GM21515 (cell line): ENCODE results near the gene YIPF5.

Source experiments
- ATAC-seq: cut with Tn5 transposase; IDR thresholded peaks from one replicate; pipeline ENCODE4 v1.9.1; 2021; ENCODE audit not compliant: unreplicated experiment

YIPF5 gene

DNA sequence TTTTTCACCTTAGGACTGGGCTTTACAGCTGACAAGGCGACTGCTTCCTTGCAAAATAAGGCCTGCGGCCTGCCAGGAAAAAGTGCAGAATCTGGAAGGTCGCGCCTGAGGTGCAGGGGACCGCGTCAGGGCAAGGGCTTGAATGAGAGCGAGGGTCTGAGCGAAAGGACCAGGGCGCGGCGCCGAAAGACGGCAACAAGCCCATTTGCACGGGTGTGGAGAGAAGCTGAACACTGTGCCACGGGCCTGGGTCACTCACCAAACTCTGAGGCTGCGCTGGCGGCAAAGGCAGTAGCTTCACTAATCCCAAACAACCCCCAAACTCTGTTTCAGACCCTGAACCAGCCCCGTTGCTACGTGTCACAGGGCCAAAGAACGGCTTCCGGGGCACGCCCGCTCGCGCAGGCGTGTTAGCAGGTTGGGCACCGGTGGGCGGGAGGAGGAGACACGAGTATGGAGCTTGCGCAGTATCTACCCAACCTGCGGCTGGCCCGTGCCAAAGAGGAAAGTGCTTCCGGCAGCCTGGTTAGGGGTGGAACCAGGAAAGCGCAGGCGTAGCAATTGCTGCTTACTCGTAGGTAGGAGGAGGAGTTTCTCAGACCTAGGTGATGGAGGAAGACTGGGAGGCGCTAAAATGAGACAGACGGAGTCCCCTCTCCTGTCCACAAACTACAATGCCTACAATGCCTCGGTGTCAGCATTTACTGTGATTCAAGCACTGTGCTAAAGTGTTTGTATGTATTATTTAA is at the start of gene YIPF5, which contains the start of gene KCTD16:
TSS of gene YIPF5 (minus strand) at position 384 of the 749 bp plus-strand sequence. CDS start 704 bp downstream, outside the sequence.
TSS of gene KCTD16 (plus strand) at position 598 of the 749 bp plus-strand sequence.
- ATAC-seq = peak; percentile 99

DNA sequence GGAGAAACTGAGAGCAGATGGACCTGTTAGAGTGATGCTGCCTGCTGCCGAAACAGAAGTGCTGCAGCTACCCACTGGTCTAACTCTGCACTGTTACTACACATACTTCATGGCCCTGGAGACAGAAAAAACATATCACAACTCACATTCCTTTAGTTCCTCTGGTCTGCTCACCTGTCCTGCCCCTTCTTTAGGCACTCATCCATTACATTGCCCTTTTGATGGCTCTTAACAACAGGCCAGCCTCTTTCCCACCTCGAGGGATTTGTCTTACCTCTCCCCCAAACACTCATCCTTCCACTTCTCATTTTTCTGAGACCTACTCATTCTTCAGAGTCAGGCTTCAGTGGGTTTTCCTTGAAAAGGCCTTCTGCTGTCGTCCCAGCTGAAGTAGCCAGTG is 49.4 kb upstream of the YIPF5 start:
- ATAC-seq = no peak

DNA sequence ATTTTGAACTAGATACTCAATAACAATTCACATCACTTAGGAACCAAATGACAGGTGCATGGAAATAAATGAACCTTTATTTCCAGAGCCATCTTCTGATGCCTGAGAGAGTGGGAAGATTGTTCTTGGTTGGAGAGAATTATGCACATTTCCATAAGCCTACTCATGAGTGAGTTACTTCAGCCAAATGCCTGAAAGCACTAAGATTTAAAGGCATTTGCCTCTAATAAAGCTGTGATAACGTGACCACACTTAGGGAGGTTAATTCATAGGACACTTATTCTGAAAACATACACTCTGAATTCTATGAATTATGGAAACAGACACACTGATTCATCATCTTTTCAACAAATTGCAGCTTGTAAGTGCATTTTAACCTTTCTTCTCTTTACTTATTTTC is 40.2 kb upstream of the YIPF5 start:
- ATAC-seq = no peak

DNA sequence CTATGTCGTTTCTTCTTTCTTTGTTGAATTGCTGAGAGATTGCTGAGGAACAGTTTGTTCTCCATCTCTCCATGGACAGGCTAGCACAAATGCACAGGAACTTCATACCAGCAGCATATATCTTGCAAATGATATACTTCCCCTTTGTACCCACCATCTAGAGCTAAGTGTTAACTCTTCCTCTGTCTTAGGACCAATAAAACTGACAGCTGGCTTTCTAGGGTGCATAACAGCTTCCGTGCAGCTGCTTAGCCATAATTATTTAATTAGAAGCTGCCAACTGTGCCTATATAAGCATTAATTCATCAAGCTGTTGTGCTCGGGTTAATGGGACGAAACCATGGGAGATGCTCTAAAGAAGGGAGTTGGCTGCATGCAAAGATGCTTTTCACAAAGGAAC is 38.9 kb upstream of the YIPF5 start:
- no peak for ATAC-seq

DNA sequence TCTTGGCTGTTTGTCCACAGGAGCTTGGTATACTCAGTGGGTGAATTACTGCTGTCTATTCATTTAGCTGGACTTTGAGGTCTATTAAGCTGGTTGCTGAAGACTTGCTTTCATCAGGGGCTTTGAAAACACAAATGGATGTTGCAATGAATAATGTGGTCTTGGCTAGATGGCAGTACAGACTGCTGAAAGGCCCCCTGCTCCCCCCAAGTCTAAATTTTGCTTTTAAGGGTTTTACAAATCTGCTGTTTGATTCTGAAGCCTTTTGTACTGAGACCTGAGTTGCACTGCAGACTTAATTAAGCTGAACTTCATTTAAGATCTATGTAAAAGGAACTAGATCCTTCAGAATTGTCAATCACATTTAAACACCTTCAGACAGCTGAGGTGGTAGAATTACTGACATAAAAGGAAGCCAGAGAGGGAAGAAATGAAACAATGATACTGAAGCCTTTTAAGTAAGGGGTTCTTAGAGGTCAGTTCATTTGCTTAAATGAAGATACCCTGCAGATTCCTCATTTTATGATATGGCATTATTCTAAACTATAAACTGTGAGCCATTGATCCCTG is 37.5 kb upstream of the YIPF5 start:
- no peak for ATAC-seq

DNA sequence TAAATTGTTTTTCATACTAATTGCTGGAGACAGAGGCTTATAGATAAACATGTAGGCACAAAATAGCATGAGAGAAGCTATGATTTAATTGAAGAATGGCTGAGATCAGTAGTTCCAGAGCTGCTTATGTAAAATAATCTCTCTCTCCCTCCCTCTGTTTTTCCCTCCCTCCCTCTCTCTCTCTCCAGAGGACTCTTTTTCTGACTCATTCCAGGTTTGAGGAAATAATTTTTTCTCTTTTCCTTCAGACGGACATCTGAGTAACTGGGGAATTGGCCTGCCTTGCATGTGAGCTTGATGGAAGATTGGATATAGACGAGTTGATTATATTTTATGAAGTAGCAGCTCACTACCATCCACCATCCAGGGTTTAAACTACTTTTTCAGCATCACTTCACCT is 35.7 kb upstream of the YIPF5 start:
- ATAC-seq = no peak

DNA sequence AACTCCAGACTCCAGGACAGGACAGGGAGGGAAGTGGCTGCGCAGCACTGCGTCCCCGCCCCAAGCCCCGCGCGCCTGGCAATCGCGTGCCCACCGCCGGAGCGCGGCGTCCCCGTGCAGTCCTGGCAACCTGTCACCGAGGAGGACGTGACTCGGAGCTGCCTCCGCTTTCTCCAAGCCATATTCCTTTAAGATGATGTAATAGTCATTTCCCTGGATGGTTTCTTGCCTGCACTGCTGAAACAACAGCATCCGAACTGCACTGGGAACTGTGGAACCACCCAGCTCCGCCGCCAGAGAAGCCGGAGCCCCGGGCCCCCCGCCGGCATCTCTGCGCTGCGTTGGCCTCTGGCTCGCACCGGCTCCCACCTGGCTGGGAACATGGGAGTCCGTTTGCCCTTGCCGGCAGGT is 34.7 kb upstream of the YIPF5 start:
- ATAC-seq = no peak

DNA sequence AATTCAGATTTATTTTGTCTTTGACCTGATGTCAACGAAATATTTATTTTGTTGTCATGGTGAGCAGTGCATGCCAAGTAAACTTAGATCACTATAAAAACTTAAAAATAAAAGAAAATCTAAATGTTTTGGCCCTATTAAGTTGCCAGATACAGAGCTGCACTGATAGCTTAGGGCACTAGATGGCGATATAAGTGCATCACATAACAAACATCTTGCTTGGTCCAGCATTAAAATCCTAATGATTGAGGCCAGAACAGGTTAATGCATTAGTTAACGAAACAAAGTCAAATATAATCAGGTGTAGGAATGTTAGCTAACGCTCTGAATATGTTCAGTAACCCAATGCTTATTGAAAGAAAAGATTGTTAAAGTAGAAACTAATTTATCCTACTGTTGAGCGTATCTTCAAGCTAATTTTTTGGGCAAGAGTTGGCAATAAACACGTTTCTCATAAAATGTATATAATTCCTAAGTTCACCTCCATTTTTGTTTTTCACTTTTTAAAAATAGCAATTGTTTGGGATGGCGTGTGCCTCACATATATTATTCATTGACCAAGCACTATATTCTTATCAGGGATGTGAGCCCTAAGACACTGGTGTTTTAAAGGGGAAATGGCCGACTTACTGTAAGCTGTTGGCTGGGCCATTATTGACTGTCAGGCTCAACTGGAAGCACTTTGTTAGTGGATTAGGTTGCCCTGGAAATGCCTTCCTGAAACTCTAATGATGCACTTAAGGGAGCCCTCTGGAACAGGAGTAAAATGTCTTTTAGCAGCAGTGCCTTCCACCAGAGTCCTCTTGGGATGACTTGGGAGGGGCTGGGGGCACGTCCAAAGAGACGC is 33.5 kb upstream of the YIPF5 start:
- ATAC-seq = peak; percentile 74

DNA sequence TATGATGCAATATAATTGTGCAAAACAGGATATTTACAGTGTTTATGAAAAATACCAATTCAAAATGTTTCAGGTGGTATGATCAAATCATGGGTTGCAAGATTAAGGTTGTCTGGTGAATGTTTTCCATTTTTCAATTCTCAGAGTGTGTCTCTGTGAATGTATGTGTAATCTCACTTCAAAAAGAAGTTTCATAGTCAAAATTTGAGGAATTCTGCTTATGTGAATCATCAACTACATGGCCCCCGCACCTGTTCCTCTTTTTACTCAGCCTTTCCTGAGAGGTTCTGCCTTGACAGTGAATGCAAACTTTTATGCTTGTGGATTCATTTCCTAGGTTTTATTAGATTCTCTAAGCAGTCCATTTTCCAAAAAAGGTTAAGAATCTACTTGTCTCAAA is 32.3 kb upstream of the YIPF5 start:
- no peak for ATAC-seq

DNA sequence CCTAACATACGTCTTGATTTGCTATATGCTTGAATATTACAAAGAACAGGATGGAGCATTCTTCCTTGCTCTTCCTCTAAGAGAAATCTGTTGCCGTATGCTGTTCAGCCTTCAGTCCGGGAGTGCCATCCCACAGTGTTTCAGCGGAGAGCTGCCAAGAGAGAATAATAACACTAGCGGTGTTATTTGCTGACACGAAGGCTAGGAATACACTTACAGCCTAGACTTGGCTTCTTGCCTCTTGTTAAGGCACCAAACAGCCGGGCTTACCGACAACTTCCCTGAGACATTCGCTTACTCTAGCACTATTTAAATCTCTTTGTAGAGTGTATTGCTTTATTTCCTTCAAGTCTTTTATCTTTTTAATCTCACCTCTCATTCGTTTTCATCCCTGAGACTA is 31.6 kb upstream of the YIPF5 start:
- ATAC-seq = no peak

DNA sequence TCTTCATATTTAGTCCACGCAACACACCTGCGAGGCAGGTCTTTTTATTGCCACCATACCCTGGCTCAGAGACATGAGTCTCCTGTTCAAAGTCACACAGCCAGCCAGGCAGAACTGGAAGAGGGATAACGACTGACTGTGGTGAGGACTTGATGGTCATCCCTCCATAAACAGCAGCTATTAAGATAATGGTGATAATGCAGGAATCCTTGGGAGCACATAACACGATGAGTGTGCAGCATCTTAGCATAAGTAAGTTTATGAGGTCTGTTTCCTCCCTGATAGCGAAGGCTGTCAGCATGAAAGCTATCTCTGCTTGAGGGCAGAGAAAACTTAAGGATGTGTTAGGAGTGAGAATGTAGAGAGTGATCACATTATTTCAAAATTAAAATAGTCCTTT is 31.1 kb upstream of the YIPF5 start:
- no peak for ATAC-seq

DNA sequence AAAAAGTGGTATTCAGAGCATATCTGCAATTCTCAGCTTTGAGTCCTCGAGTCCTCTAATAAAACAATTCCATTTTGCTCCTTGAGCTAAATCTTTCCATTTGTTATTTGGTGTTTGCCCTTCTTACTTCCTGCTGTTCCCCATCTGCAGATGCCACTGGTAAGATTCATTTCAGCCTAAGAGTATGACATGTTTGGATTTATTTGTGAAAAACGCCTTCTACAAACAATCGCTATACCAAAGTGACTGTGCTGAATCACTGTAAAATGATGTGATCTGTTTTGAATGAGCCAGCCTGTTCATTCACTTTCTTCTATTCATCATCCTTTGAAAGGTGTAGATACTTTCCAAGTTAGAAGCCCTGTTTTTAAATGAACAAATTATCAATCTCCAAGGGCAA is 27.9 kb upstream of the YIPF5 start:
- ATAC-seq = no peak

DNA sequence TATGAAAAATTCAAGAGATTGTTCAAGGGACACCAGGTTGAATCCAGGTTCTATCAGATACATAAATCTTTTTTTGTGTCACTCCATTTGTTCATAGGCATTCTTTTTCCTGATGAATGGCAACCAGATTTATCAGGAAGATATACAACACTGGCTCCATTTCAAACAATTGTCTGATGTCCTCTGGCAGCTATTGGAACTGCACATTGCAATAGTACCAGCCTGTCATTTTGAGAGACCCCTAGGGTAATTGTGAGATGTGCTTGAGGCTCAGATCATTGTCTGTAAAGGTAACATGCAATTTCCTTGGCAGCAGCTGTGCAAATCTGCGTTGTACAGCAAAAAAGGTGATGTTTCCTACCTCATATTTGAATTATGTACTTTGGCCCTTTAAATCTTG is 26.2 kb upstream of the YIPF5 start:
- ATAC-seq = no peak

DNA sequence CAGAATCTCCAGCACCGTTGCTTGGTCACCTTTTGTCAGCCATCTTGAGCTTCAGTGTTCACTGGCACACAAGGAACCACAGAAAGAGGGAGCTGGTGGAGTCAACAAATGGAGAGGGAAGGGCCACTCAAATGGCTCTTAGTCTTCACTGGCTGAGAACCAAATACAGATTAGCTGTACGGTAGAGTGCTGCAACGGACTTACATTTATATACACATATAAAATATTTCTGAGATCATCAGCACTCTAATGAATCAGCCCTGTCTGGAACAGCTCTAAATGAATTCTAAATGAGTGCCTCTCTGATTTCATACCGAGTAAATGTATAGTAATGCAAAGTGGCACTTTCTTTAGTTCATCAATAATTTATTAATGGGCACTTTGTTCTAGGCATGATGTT is 25.0 kb upstream of the YIPF5 start:
- ATAC-seq = no peak

DNA sequence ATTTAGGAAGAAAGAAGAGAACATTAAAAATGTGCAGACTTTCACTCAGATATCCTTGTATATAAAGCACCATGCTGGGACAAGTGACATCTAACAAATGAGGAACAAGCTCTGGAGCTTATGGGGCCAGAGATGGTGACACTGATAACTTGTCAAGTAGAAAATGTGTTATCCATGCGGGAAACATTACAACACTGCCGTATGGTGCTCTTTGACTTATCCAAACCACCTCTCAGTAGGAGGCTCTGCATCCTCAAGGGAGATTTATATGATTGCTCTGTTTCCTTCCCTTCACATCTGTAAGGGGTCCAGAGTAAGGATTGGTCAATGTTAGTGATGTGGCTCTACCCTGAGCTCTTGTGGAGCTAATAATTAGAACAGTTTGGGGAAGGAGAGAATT is 23.7 kb upstream of the YIPF5 start:
- ATAC-seq = no peak

DNA sequence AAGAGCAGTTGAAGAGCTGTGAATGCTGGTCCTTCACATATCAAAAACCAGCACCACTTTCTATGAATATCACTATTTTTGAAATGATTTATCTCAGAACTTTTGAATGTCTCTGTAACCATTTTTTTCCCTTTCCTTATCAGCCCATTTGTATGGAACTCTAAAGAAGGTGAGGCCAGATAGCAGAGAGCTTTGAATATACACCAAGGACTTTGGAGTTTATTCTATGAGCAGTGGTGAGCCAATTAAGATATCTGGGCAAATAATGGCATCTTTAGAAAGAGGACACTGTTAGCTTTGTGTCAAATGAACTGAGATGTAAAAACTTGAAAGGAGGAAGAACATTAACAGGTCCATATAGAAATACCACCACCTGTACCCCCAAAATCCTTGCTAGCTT is 22.2 kb upstream of the YIPF5 start:
- no peak for ATAC-seq

DNA sequence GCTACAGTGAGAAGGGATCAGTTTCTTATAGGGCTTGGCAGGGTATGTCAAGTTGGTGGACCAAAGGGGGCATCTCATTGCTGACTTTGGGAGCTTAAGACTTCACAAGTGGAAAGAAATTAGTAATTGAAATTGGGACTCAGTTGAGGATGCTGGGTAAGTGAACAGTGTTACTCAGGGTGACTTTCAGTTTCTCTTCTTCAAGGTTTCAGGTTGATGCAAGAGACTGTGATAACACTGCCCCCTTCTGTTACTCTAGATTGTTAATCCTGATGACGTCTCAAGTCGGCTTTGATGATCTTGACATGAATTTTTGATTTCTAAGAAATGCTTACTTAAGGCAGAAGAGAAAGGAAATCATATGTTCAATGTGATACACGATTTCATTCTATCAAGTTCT is 21.5 kb upstream of the YIPF5 start:
- peak; percentile 93 for ATAC-seq

DNA sequence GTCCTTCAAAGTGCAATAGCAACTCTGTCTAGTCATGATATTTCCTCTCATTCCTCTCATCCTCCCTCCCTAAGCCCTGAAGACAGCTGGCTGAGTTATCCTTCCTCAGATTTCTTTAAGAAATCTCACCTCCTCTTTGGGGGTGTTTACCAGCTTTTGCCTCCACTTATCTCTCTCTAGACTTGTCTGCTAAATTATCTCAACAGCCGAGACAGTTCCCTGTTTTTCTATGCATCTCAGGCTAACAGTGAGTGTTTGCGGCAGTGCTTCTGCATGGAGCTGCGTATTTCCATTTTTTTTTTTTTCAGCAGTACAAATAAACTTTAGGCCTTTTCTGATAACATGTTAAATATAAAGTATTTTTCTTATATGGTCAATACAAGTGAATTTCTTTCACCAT is 21.1 kb upstream of the YIPF5 start:
- ATAC-seq = no peak

DNA sequence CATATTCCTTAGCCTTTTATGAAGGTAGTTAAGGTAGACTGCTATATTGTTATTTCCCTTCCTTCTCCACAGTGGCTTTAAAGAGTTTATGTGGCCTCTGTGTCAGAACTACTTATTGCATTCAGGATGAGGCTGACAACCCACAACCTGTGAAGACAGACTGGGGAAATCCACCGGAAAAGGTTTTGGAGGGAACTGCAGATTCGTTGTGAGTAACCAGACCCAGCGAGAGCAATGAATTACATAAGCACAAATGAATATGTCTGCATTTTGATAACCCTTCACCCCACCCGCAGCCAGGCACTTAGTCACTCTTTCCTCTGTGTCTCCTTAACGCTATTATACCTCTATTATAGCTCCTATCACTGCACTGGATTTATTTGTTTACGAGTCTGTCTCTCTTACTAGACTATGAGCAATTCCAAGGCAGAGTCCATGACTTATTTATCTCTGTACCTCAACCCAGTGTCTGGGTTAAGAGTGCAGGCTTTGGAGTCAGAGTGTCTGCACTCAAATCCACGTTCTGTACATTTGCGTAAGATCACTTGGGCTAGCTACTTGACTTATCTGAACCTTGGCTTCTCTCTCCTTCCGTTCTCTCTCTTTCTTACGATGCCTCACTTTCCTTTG is 19.5 kb upstream of the YIPF5 start:
- ATAC-seq = peak; percentile 51

DNA sequence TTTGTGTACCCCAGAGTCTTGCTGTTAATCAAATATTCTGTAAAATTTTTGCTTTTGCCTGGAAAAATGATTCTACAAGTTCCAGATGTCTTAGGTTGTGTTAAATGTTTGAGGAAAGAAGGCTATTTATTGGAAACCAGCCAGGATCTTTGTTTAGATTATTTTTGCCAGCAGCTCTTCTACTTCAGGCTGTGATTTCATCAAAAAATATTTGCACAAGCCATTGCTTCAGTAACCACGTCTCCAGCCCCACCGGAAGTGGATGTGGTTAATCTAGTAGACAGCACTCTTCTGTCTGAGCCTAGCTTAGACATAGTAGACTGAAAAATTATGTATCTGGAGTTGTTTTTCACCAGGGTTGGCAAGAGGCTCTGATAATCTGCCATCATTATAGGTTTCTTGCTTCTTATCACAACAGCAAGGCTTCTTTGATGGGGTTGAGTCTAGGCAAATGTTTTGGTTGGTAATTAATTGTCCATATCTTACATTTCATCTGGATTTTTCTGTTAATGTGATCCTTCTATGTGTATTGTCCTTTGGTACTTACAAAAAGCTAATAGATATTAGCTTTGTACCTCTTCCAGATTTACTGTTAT is 17.3 kb upstream of the YIPF5 start:
- ATAC-seq = peak; percentile 82

DNA sequence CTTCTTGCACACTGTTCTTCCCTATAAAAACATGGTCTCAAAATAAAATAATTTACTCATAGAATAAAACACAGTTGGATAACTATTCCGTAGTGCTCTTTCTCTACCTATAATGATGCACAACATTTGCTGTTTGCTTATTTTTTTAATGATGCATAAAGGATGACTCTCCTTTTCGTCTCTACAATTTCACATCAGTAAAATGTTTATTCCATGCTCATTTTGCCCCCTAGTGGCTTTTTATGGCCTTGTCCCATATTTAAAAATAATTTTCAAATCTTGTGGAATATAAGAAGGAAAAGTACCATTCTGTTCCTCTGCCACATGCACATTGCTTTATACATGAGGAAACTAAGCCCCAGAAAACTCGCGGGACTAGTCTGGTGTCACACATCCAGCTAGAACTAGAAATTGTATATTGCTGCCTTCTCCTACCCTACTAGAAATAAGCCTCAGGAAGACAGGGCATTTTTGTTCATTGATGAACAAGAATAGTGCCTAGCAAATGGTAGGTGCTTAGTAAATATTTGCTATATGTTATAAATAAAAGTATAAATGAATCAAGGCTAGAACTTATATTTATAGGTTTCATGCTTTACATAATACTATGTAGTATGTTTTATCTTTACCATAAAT is 12.9 kb upstream of the YIPF5 start:
- no peak for ATAC-seq
